Keratinocyte (primary cell): Measurements from ENCODE around the gene ISX.

ENCODE experiments used
- CTCF ChIP-seq, 3 experiments: IDR thresholded peaks in 1 of 3; conservative IDR thresholded peaks in 1 of 3; optimal IDR thresholded peaks in 1 of 3; 2 replicates in 2 of 3; 3 replicates in 1 of 3; pipeline versions ENCODE3 to v1.5.1; 2011; ENCODE audit warnings: low read length in 3 of 3, mild to moderate bottlenecking in 3 of 3, moderate library complexity in 2 of 3, control low read depth in 1 of 3, inconsistent platforms in 1 of 3; ENCODE audit not compliant: insufficient read depth in 2 of 3; ENCODE audit errors: extremely low read depth in 1 of 3
- EZH2 ChIP-seq: IDR thresholded peaks from one replicate; pipeline ENCODE4 v1.6.1; 2012; ENCODE audit warnings: inconsistent platforms, mild to moderate bottlenecking, low read length, moderate library complexity

GRCh38 chr22:35089139-35089538 lies 23.2 kb downstream of the ISX start:
- TF ChIP-seq CTCF (optimal IDR thresholded peaks at IDR 0.05 in 1 of 3, IDR thresholded peaks at IDR 0.05 in 1 of 3, conservative IDR thresholded peaks at IDR 0.05 in 1 of 3; ENCODE audit: extremely low read depth in 1 of 3, insufficient read depth in 2 of 3, low read length in 3 of 3) (no peak), EZH2 (no peak)
